MV-4-11 (cell line): Measurements from ENCODE around the gene RPL18A.

ENCODE experiments used
- DNase-seq: peaks from one replicate; lab custom pipeline; 2025; lab: John Stamatoyannopoulos, UW

The RPL18A gene

GRCh38 chr19:17910791-17911360 is 51.2 kb downstream of the RPL18A start:
- DNase-seq, result no peak
